ENCODE data around the gene USF1. TPM values are rescaled to one million over a fixed set of nuclear protein-coding genes. Genes with fewer than 3 reads are reported as not detected.
A peak's percentile ranks its signal among the peaks of the same experiment; 100 is the strongest.

USF1 gene
- total RNA-seq, 4 donors from 2014 or later = 35.9 to 55.7 (median 49.4) TPM

DNA sequence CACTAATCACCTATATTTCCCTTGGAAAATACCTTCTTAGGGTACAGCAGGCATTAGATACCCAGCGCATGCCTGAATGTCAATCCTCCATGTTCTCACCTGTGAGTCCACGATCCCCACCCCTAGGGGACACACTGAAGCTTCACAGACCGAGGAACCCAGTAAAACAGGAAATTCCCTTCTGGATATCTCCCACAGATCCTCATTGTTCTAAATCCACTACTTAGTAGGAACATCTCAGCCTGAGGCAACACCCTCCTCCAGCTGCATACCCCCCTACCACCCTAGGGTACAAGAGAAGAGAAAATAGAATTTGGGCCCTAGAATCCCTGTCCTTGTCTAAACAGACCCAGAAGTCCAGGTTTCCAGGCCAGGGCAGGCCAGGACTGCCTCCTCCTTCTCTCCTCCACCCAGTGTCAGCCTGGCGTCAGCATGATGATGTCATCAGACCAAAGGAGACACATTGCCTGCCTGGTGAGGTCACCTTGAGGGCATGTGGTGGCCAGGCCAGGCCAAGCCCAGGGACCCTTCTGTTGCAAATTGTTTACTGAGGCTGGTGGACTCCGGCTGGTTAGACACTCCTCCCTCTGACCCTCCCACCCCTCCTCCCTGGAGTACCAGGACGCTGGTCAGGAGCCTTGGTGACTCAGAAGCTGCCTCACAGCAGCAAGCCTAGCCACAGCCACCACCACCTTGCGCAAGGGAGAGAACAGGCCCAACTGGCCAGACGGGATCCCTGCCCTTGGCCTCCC, 37.4 kb upstream of the USF1 start:
- TF ChIP-seq POLR2A (IDR thresholded peaks at IDR 0.05) = peak in 1 of 4 donors; percentile 11
- TF ChIP-seq, protein P1, sequence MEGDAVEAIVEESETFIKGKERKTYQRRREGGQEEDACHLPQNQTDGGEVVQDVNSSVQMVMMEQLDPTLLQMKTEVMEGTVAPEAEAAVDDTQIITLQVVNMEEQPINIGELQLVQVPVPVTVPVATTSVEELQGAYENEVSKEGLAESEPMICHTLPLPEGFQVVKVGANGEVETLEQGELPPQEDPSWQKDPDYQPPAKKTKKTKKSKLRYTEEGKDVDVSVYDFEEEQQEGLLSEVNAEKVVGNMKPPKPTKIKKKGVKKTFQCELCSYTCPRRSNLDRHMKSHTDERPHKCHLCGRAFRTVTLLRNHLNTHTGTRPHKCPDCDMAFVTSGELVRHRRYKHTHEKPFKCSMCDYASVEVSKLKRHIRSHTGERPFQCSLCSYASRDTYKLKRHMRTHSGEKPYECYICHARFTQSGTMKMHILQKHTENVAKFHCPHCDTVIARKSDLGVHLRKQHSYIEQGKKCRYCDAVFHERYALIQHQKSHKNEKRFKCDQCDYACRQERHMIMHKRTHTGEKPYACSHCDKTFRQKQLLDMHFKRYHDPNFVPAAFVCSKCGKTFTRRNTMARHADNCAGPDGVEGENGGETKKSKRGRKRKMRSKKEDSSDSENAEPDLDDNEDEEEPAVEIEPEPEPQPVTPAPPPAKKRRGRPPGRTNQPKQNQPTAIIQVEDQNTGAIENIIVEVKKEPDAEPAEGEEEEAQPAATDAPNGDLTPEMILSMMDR (IDR thresholded peaks at IDR 0.05) = peak in 2 of 6 experiments; percentile 3 to 24
- WGBS, 2 donors = 42 to 67% methylated on average over 3 to 8 of the region's 8 CpGs
- DNase-seq = peak; percentile 41
- Histone ChIP-seq H3K4me3 (peak overlapping the region in 3 of 4 donors; percentile 22 to 64 (median 28)), H3K27ac (peak overlapping the region; percentile 89 to 97 (median 94)), H3K27me3 (peaks cover 0 to 7% (median 0%) of the 10 kb centered on the region in 4 donors), H3K4me1 (peaks cover 33 to 87% (median 34%) of the 10 kb centered on the region in 3 donors), H3K36me3 (peaks cover 0 to 21% (median 0%) of the 10 kb centered on the region in 3 donors), H3K9me3 (no peaks in the 10 kb centered on the region)
- intact Hi-C loops (cut with DNase I) = no loop called here

DNA sequence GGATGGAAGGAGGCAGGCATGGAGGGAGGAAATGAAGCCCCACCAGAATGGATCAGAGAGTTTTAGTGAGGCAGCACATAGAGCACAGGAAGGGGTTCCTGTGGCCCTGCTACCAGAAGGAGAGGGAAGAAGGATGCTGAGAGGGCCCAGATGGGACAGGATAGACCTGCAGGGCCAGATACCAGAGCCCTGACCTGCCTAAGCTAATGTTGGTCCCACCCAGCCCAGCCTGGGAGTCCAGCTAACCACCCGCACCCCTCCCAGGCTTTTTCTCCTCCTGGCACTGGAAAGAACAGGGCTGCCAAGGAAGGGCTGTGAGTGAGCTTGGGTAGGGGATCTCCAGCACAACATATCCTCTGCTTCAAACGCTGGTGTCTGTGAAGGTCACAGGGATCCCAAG, 36.7 kb upstream of the USF1 start:
- Histone ChIP-seq H3K36me3 (peaks cover 0 to 26% (median under 1%) of the 10 kb centered on the region in 3 donors), H3K4me1 (peaks cover 33 to 90% (median 34%) of the 10 kb centered on the region in 3 donors), H3K27ac (peak overlapping the region; percentile 89 to 97 (median 94)), H3K27me3 (peaks cover 0 to 7% (median 0%) of the 10 kb centered on the region in 4 donors), H3K4me3 (peak overlapping the region in 3 of 4 donors; percentile 22 to 64 (median 28)), H3K9me3 (no peaks in the 10 kb centered on the region)
- intact Hi-C loops (cut with DNase I) = no loop called here
- DNase-seq = no peak
- TF ChIP-seq, protein P1 (IDR thresholded peaks at IDR 0.05) = no peak
- TF ChIP-seq POLR2A (IDR thresholded peaks at IDR 0.05) = no peak
- WGBS, 2 donors = 39 to 53% methylated on average over 2 of the region's 2 CpGs

DNA sequence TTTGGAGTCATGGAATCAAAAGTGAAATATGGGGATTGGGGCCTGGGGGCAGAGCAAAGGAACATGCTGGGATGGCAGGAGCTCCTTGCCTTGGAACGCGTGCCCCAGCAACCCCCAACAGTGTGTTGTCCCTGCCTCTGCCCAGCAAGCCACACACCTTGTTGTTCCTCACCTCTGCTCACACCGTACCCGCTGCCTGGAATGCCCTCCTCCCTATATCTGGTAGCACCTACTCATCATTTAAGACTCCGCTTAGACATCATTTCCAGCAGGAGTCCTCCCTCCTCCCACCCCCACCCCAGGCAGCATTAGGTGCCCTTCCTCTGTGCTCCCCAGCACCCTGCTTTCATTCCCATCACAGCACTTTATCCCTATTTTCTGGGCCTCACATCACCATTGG, 35.7 kb upstream of the USF1 start:
- peaks cover 33 to 95% (median 34%) of the 10 kb centered on the region in 3 donors for H3K4me1 ChIP-seq
- H3K4me3 ChIP-seq = peak overlapping the region in 1 of 4 donors; percentile 64
- no peaks in the 10 kb centered on the region for H3K9me3 ChIP-seq
- WGBS, 2 donors = 66 to 70% methylated on average over 5 of the region's 5 CpGs
- intact Hi-C loops (cut with DNase I) = no loop called here
- TF ChIP-seq, protein P1 (IDR thresholded peaks at IDR 0.05) = no peak
- no peak for TF ChIP-seq POLR2A (IDR thresholded peaks at IDR 0.05)
- H3K36me3 ChIP-seq = peaks cover 0 to 35% (median 5%) of the 10 kb centered on the region in 3 donors
- peaks cover 0 to 7% (median 0%) of the 10 kb centered on the region in 4 donors for H3K27me3 ChIP-seq
- peak overlapping the region; percentile 89 to 97 (median 94) for H3K27ac ChIP-seq
- DNase-seq = no peak

DNA sequence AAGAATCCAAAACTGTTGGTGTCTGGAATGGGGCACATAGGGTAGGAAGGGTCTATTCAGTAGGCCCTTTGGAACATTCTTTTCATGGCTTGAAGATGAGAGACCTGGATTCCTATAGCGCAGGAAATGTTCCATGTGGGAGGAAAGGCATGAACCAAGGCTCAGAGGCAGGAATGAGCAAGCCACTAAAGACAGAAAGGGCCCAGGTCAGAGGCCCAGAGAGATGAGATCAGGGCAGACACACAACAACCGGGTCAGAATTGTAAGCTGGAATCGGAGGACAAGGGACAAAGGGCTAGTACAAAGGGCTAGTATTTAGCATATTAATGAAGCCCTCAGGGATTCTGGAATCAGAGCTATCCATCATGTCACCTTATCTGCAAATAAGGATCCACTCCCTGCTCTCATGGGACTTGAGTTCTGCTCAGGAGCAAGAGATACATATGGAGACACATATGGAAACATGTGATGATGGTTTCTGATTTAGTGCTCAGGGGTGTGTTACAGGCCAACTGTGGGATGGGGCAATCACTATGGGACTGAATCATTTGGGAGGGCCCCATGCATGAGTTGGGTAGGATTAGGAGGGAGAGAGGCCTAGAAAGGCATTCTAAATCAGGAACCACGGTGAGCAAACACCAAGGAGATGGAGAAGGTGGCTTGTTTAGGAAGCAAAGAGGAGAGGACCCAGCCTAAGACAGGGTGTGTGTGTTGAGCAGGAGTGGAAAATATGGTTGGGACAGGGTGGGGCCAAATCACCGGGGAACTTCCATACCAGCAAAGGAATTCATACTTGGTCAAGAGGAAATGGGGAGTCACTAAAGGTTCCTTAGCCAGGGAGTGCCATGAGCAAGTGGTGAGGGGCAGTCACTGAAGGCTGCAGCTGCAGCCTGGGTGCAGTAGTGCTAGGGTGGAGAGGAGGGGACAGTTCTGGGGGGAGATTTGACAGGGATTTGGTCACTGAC, 34.9 kb upstream of the USF1 start:
- intact Hi-C loops (cut with DNase I) = no loop called here
- TF ChIP-seq, protein P1 (IDR thresholded peaks at IDR 0.05) = no peak
- TF ChIP-seq POLR2A (IDR thresholded peaks at IDR 0.05) = no peak
- H3K27me3 ChIP-seq = peaks cover 0 to 7% (median 0%) of the 10 kb centered on the region in 4 donors
- H3K9me3 ChIP-seq = no peaks in the 10 kb centered on the region
- 69 to 71% methylated on average over 5 of the region's 5 CpGs for WGBS, 2 donors
- no peak for DNase-seq
- peaks cover 33 to 95% (median 34%) of the 10 kb centered on the region in 3 donors for H3K4me1 ChIP-seq
- H3K36me3 ChIP-seq = peaks cover 0 to 43% (median 5%) of the 10 kb centered on the region in 3 donors
- peak overlapping the region; percentile 89 to 97 (median 94) for H3K27ac ChIP-seq
- no peak overlapping the region for H3K4me3 ChIP-seq

Data from esophagus squamous epithelium (tissue), 5 donors.